ENCODE data around the gene USP48. TPM values are rescaled to one million over a fixed set of nuclear protein-coding genes. Genes with fewer than 3 reads are reported as not detected.

USP48 gene
- total and polyA plus RNA-seq, 2 donors, result 25.3 to 34.3 TPM

GRCh38 chr1:21749859-21750468, 33.0 kb downstream of the USP48 start:
- no peak overlapping the region for H3K4me3 ChIP-seq (ENCODE audit: low read length in 2 of 2)
- WGBS, result 88% methylated on average over 9 of the region's 9 CpGs
- no peaks in the 10 kb centered on the region for H3K4me1 ChIP-seq (ENCODE audit: control insufficient read depth in 2 of 2, insufficient read depth in 2 of 2, low read length in 2 of 2)
- H3K27me3 ChIP-seq (ENCODE audit: control insufficient read depth in 2 of 2, insufficient read depth in 1 of 2, low read length in 1 of 2), result no peaks in the 10 kb centered on the region
- H3K36me3 ChIP-seq (ENCODE audit: control insufficient read depth in 2 of 2, insufficient read depth in 2 of 2, low read length in 1 of 2), result peaks cover 23 to 58% of the 10 kb centered on the region in 2 donors
- no peak overlapping the region for H3K27ac ChIP-seq (ENCODE audit: low read depth in 1 of 2, low read length in 1 of 2)
- no peak for DNase-seq (ENCODE audit: low read depth in 6 of 9, low spot score in 9 of 9)
- no peaks in the 10 kb centered on the region for H3K9me3 ChIP-seq (ENCODE audit: control insufficient read depth in 2 of 2, insufficient read depth in 1 of 2, low read length in 1 of 2)

GRCh38 chr1:21749109-21749508, 33.8 kb downstream of the USP48 start:
- Histone ChIP-seq H3K36me3 (ENCODE audit: control insufficient read depth in 2 of 2, insufficient read depth in 2 of 2, low read length in 1 of 2) (peaks cover 16 to 50% of the 10 kb centered on the region in 2 donors), H3K4me3 (ENCODE audit: low read length in 2 of 2) (no peak overlapping the region), H3K9me3 (ENCODE audit: control insufficient read depth in 2 of 2, insufficient read depth in 1 of 2, low read length in 1 of 2) (no peaks in the 10 kb centered on the region), H3K4me1 (ENCODE audit: control insufficient read depth in 2 of 2, insufficient read depth in 2 of 2, low read length in 2 of 2) (no peaks in the 10 kb centered on the region), H3K27me3 (ENCODE audit: control insufficient read depth in 2 of 2, insufficient read depth in 1 of 2, low read length in 1 of 2) (no peaks in the 10 kb centered on the region), H3K27ac (ENCODE audit: low read depth in 1 of 2, low read length in 1 of 2) (no peak overlapping the region)
- no peak for DNase-seq (ENCODE audit: low read depth in 6 of 9, low spot score in 9 of 9)
- 96% methylated on average over 3 of the region's 3 CpGs for WGBS

- no peaks in the 10 kb centered on the region for H3K9me3 ChIP-seq (ENCODE audit: control insufficient read depth in 2 of 2, insufficient read depth in 1 of 2, low read length in 1 of 2)
- WGBS, result 91% methylated on average over 2 of the region's 2 CpGs
- no peak for DNase-seq (ENCODE audit: low read depth in 6 of 9, low spot score in 9 of 9)
- H3K27ac ChIP-seq (ENCODE audit: low read depth in 1 of 2, low read length in 1 of 2), result no peak overlapping the region
- H3K4me1 ChIP-seq (ENCODE audit: control insufficient read depth in 2 of 2, insufficient read depth in 2 of 2, low read length in 2 of 2), result no peaks in the 10 kb centered on the region
- no peak overlapping the region for H3K4me3 ChIP-seq (ENCODE audit: low read length in 2 of 2)
- peaks cover 9 to 25% of the 10 kb centered on the region in 2 donors for H3K36me3 ChIP-seq (ENCODE audit: control insufficient read depth in 2 of 2, insufficient read depth in 2 of 2, low read length in 1 of 2)
- no peaks in the 10 kb centered on the region for H3K27me3 ChIP-seq (ENCODE audit: control insufficient read depth in 2 of 2, insufficient read depth in 1 of 2, low read length in 1 of 2)
Observed at GRCh38 chr1:21743476-21743875, 39.5 kb downstream of the USP48 start.

GRCh38 chr1:21742578-21742977, 40.4 kb downstream of the USP48 start:
- H3K9me3 ChIP-seq (ENCODE audit: control insufficient read depth in 2 of 2, insufficient read depth in 1 of 2, low read length in 1 of 2), result no peaks in the 10 kb centered on the region
- no peak for DNase-seq (ENCODE audit: low read depth in 6 of 9, low spot score in 9 of 9)
- H3K27ac ChIP-seq (ENCODE audit: low read depth in 1 of 2, low read length in 1 of 2), result no peak overlapping the region
- H3K4me3 ChIP-seq (ENCODE audit: low read length in 2 of 2), result no peak overlapping the region
- H3K36me3 ChIP-seq (ENCODE audit: control insufficient read depth in 2 of 2, insufficient read depth in 2 of 2, low read length in 1 of 2), result peaks cover 9 to 16% of the 10 kb centered on the region in 2 donors
- H3K27me3 ChIP-seq (ENCODE audit: control insufficient read depth in 2 of 2, insufficient read depth in 1 of 2, low read length in 1 of 2), result no peaks in the 10 kb centered on the region
- WGBS, result 98% methylated on average over 2 of the region's 2 CpGs
- H3K4me1 ChIP-seq (ENCODE audit: control insufficient read depth in 2 of 2, insufficient read depth in 2 of 2, low read length in 2 of 2), result no peaks in the 10 kb centered on the region

- DNase-seq (ENCODE audit: low read depth in 6 of 9, low spot score in 9 of 9), result no peak
- peaks cover 12 to 14% of the 10 kb centered on the region in 2 donors for H3K36me3 ChIP-seq (ENCODE audit: control insufficient read depth in 2 of 2, insufficient read depth in 2 of 2, low read length in 1 of 2)
- no peaks in the 10 kb centered on the region for H3K9me3 ChIP-seq (ENCODE audit: control insufficient read depth in 2 of 2, insufficient read depth in 1 of 2, low read length in 1 of 2)
- no peaks in the 10 kb centered on the region for H3K27me3 ChIP-seq (ENCODE audit: control insufficient read depth in 2 of 2, insufficient read depth in 1 of 2, low read length in 1 of 2)
- no peak overlapping the region for H3K4me3 ChIP-seq (ENCODE audit: low read length in 2 of 2)
- H3K4me1 ChIP-seq (ENCODE audit: control insufficient read depth in 2 of 2, insufficient read depth in 2 of 2, low read length in 2 of 2), result no peaks in the 10 kb centered on the region
- 97% methylated on average over 2 of the region's 2 CpGs for WGBS
- H3K27ac ChIP-seq (ENCODE audit: low read depth in 1 of 2, low read length in 1 of 2), result no peak overlapping the region
Observed at GRCh38 chr1:21741206-21741605, 41.7 kb downstream of the USP48 start.

GRCh38 chr1:21736876-21737275, 46.1 kb downstream of the USP48 start:
- H3K36me3 ChIP-seq (ENCODE audit: control insufficient read depth in 2 of 2, insufficient read depth in 2 of 2, low read length in 1 of 2), result peaks cover 24 to 39% of the 10 kb centered on the region in 2 donors

GRCh38 chr1:21736011-21736410, 46.9 kb downstream of the USP48 start:
- peaks cover 27 to 41% of the 10 kb centered on the region in 2 donors for H3K36me3 ChIP-seq (ENCODE audit: control insufficient read depth in 2 of 2, insufficient read depth in 2 of 2, low read length in 1 of 2)
- no peaks in the 10 kb centered on the region for H3K4me1 ChIP-seq (ENCODE audit: control insufficient read depth in 2 of 2, insufficient read depth in 2 of 2, low read length in 2 of 2)
- H3K4me3 ChIP-seq (ENCODE audit: low read length in 2 of 2), result no peak overlapping the region
- H3K27ac ChIP-seq (ENCODE audit: low read depth in 1 of 2, low read length in 1 of 2), result no peak overlapping the region
- no peak for DNase-seq (ENCODE audit: low read depth in 6 of 9, low spot score in 9 of 9)
- no peaks in the 10 kb centered on the region for H3K9me3 ChIP-seq (ENCODE audit: control insufficient read depth in 2 of 2, insufficient read depth in 1 of 2, low read length in 1 of 2)
- H3K27me3 ChIP-seq (ENCODE audit: control insufficient read depth in 2 of 2, insufficient read depth in 1 of 2, low read length in 1 of 2), result no peaks in the 10 kb centered on the region
- 95% methylated on average over 2 of the region's 2 CpGs for WGBS

More at GRCh38 chr1:21736876-21737275, 46.1 kb downstream of the USP48 start:
- H3K4me3 ChIP-seq (ENCODE audit: low read length in 2 of 2), result no peak overlapping the region
- 91% methylated on average over 9 of the region's 9 CpGs for WGBS
- no peaks in the 10 kb centered on the region for H3K9me3 ChIP-seq (ENCODE audit: control insufficient read depth in 2 of 2, insufficient read depth in 1 of 2, low read length in 1 of 2)
- no peak for DNase-seq (ENCODE audit: low read depth in 6 of 9, low spot score in 9 of 9)
- H3K4me1 ChIP-seq (ENCODE audit: control insufficient read depth in 2 of 2, insufficient read depth in 2 of 2, low read length in 2 of 2), result no peaks in the 10 kb centered on the region
- no peaks in the 10 kb centered on the region for H3K27me3 ChIP-seq (ENCODE audit: control insufficient read depth in 2 of 2, insufficient read depth in 1 of 2, low read length in 1 of 2)
- no peak overlapping the region for H3K27ac ChIP-seq (ENCODE audit: low read depth in 1 of 2, low read length in 1 of 2)

GRCh38 chr1:21734526-21734925, 48.4 kb downstream of the USP48 start:
- Histone ChIP-seq H3K27me3 (ENCODE audit: control insufficient read depth in 2 of 2, insufficient read depth in 1 of 2, low read length in 1 of 2) (no peaks in the 10 kb centered on the region), H3K36me3 (ENCODE audit: control insufficient read depth in 2 of 2, insufficient read depth in 2 of 2, low read length in 1 of 2) (peaks cover 32 to 43% of the 10 kb centered on the region in 2 donors), H3K4me3 (ENCODE audit: low read length in 2 of 2) (no peak overlapping the region), H3K4me1 (ENCODE audit: control insufficient read depth in 2 of 2, insufficient read depth in 2 of 2, low read length in 2 of 2) (no peaks in the 10 kb centered on the region), H3K9me3 (ENCODE audit: control insufficient read depth in 2 of 2, insufficient read depth in 1 of 2, low read length in 1 of 2) (no peaks in the 10 kb centered on the region), H3K27ac (ENCODE audit: low read depth in 1 of 2, low read length in 1 of 2) (no peak overlapping the region)
- no peak for DNase-seq (ENCODE audit: low read depth in 6 of 9, low spot score in 9 of 9)

- peaks cover 29 to 53% of the 10 kb centered on the region in 2 donors for H3K36me3 ChIP-seq (ENCODE audit: control insufficient read depth in 2 of 2, insufficient read depth in 2 of 2, low read length in 1 of 2)
- no peaks in the 10 kb centered on the region for H3K4me1 ChIP-seq (ENCODE audit: control insufficient read depth in 2 of 2, insufficient read depth in 2 of 2, low read length in 2 of 2)
- DNase-seq (ENCODE audit: low read depth in 6 of 9, low spot score in 9 of 9), result no peak
- no peaks in the 10 kb centered on the region for H3K27me3 ChIP-seq (ENCODE audit: control insufficient read depth in 2 of 2, insufficient read depth in 1 of 2, low read length in 1 of 2)
- 1% methylated on average over 1 of the region's 1 CpG for WGBS
- no peak overlapping the region for H3K4me3 ChIP-seq (ENCODE audit: low read length in 2 of 2)
- no peak overlapping the region for H3K27ac ChIP-seq (ENCODE audit: low read depth in 1 of 2, low read length in 1 of 2)
- H3K9me3 ChIP-seq (ENCODE audit: control insufficient read depth in 2 of 2, insufficient read depth in 1 of 2, low read length in 1 of 2), result no peaks in the 10 kb centered on the region
Observed at GRCh38 chr1:21732664-21733063, 50.3 kb downstream of the USP48 start.
